ENCODE data around the gene RPS4Y1.

The RPS4Y1 gene

DNA sequence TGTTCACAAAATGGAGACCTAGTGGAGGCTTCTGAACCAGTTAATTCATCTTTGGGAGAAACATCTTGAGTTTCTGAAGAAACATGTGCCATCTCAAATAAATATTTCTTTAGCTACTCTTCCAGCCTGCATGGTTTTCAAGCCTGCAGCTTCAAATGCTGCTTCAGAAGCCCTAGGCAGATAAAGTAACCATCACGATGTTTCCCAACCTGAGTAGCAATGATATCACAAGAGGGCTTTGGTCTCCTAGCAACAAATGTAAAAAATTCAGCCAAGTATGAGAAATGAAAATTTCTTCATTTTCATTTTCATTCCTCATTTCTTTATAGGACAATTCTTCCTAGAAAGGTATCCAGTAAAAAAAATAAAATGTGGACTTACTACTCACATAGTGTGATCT lies 42.2 kb downstream of the RPS4Y1 start:
- DNase-seq (ENCODE audit: low read depth), result no peak

- no peak for DNase-seq (ENCODE audit: low read depth)
These were observed 44.5 kb downstream of the RPS4Y1 start for GRCh38 chrY:2885880-2886279.

DNA sequence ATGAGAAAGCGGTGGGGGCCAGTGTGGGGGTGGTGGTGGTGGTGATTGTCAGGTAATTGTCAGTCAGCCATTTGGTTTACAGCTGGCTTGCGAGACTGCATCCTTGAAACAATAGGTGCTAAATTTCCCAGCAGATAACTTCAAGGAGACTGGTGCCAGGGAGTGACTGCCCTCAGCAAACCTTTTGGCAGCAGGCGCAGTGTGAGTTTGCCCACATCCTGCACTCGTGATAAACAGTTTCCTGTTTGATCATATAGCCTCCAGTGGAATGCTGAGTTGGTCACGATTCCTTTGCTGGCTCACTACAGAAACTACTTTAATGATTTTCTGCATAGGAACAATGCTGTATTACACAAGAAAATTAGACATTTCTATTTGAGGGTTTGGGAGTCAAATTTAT lies 46.0 kb downstream of the RPS4Y1 start:
- DNase-seq (ENCODE audit: low read depth), result no peak

DNA sequence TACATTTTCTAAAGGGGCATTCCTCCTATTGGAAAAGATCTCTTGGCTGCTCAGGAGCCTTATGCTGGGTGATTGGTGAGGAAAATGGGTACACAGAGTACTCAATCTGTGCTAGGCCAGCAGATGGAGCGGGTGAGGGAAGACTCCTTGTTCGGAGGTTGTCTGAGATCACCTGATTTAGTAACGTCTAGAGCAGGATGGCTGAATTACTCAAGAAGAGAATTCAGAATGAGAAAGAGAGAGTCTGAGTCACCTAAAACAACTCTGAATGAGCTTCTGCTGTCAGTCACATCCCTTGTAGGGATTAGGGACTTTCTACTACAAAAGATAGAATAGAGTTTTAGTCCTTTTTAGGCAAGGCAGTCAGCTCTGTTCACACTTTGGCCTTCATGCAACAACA lies 46.6 kb downstream of the RPS4Y1 start:
- no peak for DNase-seq (ENCODE audit: low read depth)

GRCh38 chrY:2893471-2893870 lies 52.1 kb downstream of the RPS4Y1 start:
- DNase-seq (ENCODE audit: low read depth), result no peak

- DNase-seq (ENCODE audit: low read depth), result no peak
These were observed 54.6 kb downstream of the RPS4Y1 start for GRCh38 chrY:2896050-2896449.

- DNase-seq (ENCODE audit: low read depth), result no peak
These were observed 66.0 kb downstream of the RPS4Y1 start for GRCh38 chrY:2907356-2907755.

DNA sequence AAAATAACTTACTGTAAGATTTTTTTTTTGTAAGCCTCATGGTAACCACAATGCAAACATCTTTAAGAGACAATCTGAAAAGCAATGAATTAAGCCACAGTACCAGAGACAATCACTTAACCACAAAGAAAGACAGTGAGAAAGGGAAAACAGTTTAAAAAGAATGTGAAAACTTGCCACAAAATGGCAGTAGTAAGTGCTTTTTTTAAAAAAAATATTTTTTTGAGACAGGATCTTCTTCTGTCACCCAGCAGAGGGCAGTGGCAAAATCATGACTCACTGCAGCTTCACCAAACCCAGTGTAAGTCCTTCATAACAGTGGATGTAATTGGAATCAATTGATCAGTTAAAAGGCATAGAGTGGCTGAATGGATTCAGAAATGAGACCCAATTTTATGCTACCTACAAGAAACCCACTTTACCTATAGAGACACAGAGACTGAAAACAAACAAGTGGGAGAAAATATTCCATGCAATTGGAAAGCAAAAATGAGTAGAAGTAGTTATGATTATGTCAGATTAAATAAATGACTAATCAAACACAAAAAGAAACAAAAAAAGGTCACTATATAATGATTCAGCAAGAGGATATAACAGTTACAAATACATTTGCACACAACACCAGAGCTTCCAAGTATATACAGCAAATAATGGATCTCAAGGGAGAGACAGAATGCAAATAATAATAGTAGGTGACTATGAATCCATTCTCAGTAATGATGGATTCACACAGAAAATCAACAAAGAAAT lies 71.8 kb downstream of the RPS4Y1 start:
- no peak for DNase-seq (ENCODE audit: low read depth)
